GM13977 (cell line): ENCODE measurements around the gene CLSTN2.

ENCODE experiments used
- DNase-seq: peaks from one replicate; pipeline ENCODE4 v3.0.0; 2012; ENCODE audit warnings: low spot score
- CTCF ChIP-seq: IDR thresholded peaks from 2 replicates; pipeline ENCODE4 v1.5.1; 2012; ENCODE audit warnings: mild to moderate bottlenecking, control low read depth; ENCODE audit not compliant: insufficient read depth; ENCODE audit errors: extremely low read depth, missing control alignments
- in situ Hi-C: fragments of 300-500 bp; cut with MboI; formaldehyde crosslinking; loops from one replicate; pipeline ENCODE4 v1.12.0; 2022; ENCODE audit warnings: low sequenced_read_pairs, low pct_unique_long_range_greater_than_20kb, mixed read lengths, inconsistent platforms; ENCODE audit not compliant: unreplicated experiment

Gene CLSTN2

GRCh38 chr3:140134231-140134965 lies 199.4 kb downstream of the CLSTN2 start:
- TF ChIP-seq CTCF = no peak
- in situ Hi-C loops = no loop called here
- DNase-seq = no peak

GRCh38 chr3:140135461-140135860 lies 200.5 kb downstream of the CLSTN2 start:
- in situ Hi-C loops = no loop called here
- TF ChIP-seq CTCF = no peak
- no peak for DNase-seq

- in situ Hi-C loops = no loop called here
- no peak for TF ChIP-seq CTCF
- DNase-seq = no peak
Measured at GRCh38 chr3:140143367-140144069, 208.5 kb downstream of the CLSTN2 start.

GRCh38 chr3:140145528-140145927 lies 210.5 kb downstream of the CLSTN2 start:
- TF ChIP-seq CTCF = no peak
- in situ Hi-C loops = no loop called here
- DNase-seq = no peak

GRCh38 chr3:140146668-140147067 lies 211.7 kb downstream of the CLSTN2 start:
- in situ Hi-C loops = no loop called here
- no peak for TF ChIP-seq CTCF

GRCh38 chr3:140147965-140148490 lies 213.0 kb downstream of the CLSTN2 start:
- DNase-seq = no peak
- no peak for TF ChIP-seq CTCF
- in situ Hi-C loops = no loop called here

More at GRCh38 chr3:140146668-140147067, 211.7 kb downstream of the CLSTN2 start:
- no peak for DNase-seq
